ENCODE results near the gene LEAP2.

Gene LEAP2

DNA sequence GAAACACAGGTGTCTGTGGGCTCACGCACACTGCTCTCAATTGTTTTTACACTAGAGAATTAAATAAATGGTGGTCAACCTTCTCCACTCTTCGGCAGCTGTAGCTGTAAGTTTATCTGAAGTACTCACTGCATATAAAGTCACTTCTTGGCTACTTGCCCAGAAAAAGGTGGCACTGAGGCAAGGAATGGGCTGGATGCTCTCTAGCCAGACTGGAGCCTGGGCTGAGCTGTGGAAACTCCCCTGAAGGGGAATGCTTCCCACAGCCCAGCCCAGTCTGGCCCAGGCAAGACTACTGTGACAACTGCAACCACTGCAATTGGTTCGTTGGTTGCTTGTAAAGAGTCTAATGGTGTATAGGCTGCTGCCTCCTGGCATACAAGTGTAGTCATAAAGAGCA, 4.5 kb downstream of the LEAP2 start:
- DNase-seq (ENCODE audit: low read depth): peak; percentile 66

GRCh38 chr5:132883261-132883834, 9.9 kb downstream of the LEAP2 start:
- peak; percentile 83 for DNase-seq (ENCODE audit: low read depth)

- no peak for DNase-seq (ENCODE audit: low read depth)
Observed at GRCh38 chr5:132884548-132884947, 11.1 kb downstream of the LEAP2 start.

DNA sequence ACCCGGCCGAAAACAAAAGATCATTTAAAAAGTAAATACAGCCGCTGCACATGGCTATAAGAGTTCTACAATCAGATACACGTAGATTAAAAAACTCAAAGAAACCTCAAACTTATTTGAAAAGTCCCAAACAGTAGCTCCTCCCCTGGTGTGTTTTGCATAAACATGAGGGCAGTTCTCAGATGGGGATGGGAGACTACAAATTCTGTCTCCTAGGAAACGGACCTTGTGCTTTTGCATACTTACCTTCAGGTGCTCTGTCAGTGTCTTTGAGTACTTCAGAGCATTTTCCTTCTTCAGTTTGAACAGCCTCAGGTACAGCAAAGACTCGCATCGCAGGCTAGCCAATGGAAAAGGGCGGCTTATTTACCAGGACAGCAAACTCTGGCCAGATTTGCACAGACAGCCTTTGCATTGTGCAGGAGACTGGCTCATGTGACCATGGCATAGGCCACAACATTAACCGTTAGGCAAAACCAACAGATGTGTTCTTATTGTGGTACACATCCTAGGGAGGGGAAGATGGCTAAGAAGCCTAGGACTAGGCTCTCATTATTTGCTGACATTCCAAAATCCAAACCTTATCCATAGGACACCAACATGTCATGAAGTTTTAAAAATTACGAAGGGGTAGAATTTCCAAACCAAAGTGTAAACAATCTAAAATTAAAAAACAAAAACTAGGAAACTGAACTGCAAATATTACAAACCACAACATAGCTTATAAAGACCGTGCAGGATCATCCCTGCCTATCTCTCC, 12.8 kb downstream of the LEAP2 start:
- no peak for DNase-seq (ENCODE audit: low read depth)

DNA sequence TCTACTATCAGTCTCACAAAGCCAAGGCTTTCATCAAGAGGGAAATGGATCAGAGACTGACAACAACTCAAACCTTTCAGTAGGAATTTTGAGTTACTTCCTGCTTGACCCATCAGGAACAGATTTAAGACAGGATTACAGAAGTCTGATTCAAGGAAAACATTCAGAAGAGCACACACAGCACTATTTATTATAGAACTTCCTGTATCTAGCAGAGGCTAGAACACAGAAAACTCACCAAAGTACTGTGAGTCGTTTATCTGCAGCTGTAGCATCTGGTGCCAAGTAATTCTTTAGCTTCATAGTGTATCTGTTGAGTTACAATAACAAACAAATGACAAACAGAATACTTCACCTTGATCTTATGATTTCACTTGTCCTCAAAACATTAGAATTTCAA, 13.8 kb downstream of the LEAP2 start:
- no peak for DNase-seq (ENCODE audit: low read depth)

- DNase-seq (ENCODE audit: low read depth): no peak
Observed at GRCh38 chr5:132889501-132889900, 16.0 kb downstream of the LEAP2 start.

DNA sequence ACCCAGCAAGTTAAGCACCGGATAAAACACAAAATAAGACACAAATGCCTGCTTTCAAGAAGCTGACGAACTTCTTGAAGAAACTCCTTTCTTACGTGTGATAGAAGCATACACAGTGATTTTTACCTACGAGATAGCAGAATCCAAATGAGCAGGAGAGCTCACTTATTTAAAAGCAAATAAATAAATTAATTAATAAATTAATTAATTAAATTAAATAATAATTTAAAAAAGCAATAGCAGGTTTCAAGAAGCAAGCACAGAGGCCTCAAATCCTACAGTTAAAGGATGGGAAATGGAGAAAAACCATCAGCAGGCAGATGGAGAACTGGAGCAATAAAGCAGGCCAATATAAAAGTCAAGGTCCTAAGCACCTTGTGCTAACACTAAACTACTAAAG, 17.3 kb downstream of the LEAP2 start:
- no peak for DNase-seq (ENCODE audit: low read depth)

- no peak for DNase-seq (ENCODE audit: low read depth)
Observed at GRCh38 chr5:132895719-132896305, 22.3 kb downstream of the LEAP2 start.

GRCh38 chr5:132896685-132897084, 23.2 kb downstream of the LEAP2 start:
- DNase-seq (ENCODE audit: low read depth): no peak

DNA sequence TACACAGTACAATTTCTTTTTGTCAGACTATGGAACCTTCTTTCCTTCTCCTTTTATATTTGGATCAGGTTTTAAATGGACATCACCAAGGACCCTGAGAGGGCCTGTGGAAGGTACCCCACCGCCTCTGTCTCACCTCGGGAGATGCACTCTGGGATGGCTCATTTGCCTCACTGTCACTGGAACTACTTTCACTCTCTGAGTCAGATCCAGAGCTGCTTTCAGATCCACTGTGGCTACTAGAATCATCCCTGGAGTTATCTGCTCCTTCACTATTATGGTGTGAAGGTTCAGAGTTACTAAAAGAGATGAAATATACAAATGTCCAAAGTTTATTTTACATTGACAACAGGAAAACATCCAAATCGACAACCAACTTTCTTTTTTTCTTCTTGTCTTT, 24.6 kb downstream of the LEAP2 start:
- no peak for DNase-seq (ENCODE audit: low read depth)

GRCh38 chr5:132901036-132901435, 27.6 kb downstream of the LEAP2 start:
- DNase-seq (ENCODE audit: low read depth): no peak

- DNase-seq (ENCODE audit: low read depth): peak; percentile 14
Observed at GRCh38 chr5:132901730-132902129, 28.3 kb downstream of the LEAP2 start.

DNA sequence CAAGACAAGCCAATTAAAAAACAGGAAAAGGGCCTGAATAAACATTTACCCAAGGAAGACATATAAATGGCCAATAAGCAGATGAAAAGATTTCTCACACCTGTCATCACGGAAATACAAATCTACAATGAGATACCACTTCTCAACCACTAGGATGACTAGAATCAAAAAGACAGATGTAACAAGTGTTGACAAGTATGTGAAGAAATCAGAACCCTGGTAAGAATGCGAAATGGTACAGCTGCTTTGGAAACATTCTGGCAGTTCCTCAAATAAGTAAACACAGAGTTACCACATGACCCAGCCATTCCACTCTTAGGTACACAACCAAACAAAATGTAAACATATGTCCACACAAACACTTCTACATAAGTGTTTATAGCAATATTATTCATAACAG, 32.5 kb downstream of the LEAP2 start:
- DNase-seq (ENCODE audit: low read depth): peak; percentile 13

DNA sequence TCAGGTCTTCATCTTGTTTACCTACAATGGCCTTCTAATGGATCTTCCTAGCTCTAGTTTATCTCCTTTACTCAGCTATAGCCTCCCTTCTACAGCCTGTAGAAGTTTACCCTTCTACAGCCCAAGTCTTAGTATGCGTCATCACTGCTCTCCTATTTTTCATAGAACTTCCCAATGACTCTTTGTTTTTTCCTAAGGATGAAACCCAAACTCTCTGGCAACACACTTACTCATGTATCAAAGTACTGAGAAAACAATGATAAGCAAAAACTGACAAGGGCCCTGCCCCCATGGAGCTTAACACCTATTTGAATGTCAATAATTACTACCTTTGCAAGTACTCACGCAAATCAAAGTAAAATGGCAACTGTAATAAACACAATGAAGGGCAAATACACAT, 33.7 kb downstream of the LEAP2 start:
- no peak for DNase-seq (ENCODE audit: low read depth)

GRCh38 chr5:132909702-132910101, 36.2 kb downstream of the LEAP2 start:
- DNase-seq (ENCODE audit: low read depth): no peak

- peak; percentile 24 for DNase-seq (ENCODE audit: low read depth)
Observed at GRCh38 chr5:132915681-132916080, 42.2 kb downstream of the LEAP2 start.

DNA sequence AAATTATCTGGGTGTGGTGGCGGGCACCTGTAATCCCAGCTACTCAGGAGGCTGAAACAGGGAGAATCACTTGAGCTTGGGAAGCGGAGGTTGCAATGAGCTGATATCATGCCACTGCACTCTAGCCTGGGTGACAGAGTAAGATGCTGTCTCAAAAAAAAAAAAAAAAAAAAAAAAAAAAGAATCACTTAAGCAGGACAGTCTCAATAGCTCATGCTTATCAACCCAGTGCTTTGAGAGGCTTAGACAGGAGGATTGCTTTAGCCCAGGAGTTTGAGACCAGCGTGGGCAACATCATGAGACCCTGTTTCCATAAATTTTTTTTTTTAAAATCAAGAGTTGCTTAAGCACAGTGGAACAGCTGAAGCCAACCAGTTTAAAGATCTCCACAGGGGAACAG, 42.6 kb downstream of the LEAP2 start:
- DNase-seq (ENCODE audit: low read depth): no peak

All from EH (cell line).